GM19193 (cell line): Measurements from ENCODE around the gene OR4D10.

Experiments
- POLR2A ChIP-seq: IDR thresholded peaks from 4 replicates; pipeline ENCODE4 v1.6.1; 2011; ENCODE audit not compliant: insufficient read depth, insufficient read length; ENCODE audit errors: extremely low read depth

The OR4D10 gene

GRCh38 chr11:59473015-59473414 is at the start of gene OR4D10:
TSS of gene OR4D10 (plus strand) at chr11:59473315. CDS start at chr11:59477430, 4,115 bp downstream.
- TF ChIP-seq POLR2A, result no peak

- no peak for TF ChIP-seq POLR2A
Measured at GRCh38 chr11:59423835-59424234, 49.3 kb upstream of the OR4D10 start.

GRCh38 chr11:59425131-59425530 is 48.0 kb upstream of the OR4D10 start:
- TF ChIP-seq POLR2A, result no peak

- no peak for TF ChIP-seq POLR2A
Measured at GRCh38 chr11:59426361-59427067, 46.6 kb upstream of the OR4D10 start, which contains the start of gene OR5A2. TSS of gene OR5A2 (minus strand) at chr11:59426413. CDS start at chr11:59422953, 3,460 bp downstream.

- TF ChIP-seq POLR2A, result no peak
Measured at GRCh38 chr11:59427068-59427382, 46.1 kb upstream of the OR4D10 start.

- TF ChIP-seq POLR2A, result no peak
Measured at GRCh38 chr11:59429924-59430516, 43.1 kb upstream of the OR4D10 start.

GRCh38 chr11:59436169-59436568 is 36.9 kb upstream of the OR4D10 start, which contains the start of gene OR5A1:
TSS of gene OR5A1 (plus strand) at chr11:59436469. CDS start at chr11:59443169, 6,700 bp downstream.
- no peak for TF ChIP-seq POLR2A

- TF ChIP-seq POLR2A, result no peak
Measured at GRCh38 chr11:59437770-59438169, 35.3 kb upstream of the OR4D10 start.

- TF ChIP-seq POLR2A, result no peak
Measured at GRCh38 chr11:59448484-59448883, 24.6 kb upstream of the OR4D10 start.

GRCh38 chr11:59456661-59457060 is 16.5 kb upstream of the OR4D10 start, which contains the start of gene OR4D6:
TSS of gene OR4D6 (plus strand) at chr11:59456961. CDS start at chr11:59456961, 0 bp downstream.
- TF ChIP-seq POLR2A, result no peak

GRCh38 chr11:59459916-59460315 is 13.2 kb upstream of the OR4D10 start:
- no peak for TF ChIP-seq POLR2A

- no peak for TF ChIP-seq POLR2A
Measured at GRCh38 chr11:59463190-59463641, 9.9 kb upstream of the OR4D10 start.

GRCh38 chr11:59475176-59475575 is 2.1 kb downstream of the OR4D10 start:
- no peak for TF ChIP-seq POLR2A

- TF ChIP-seq POLR2A, result no peak
Measured at GRCh38 chr11:59479906-59480305, 6.8 kb downstream of the OR4D10 start.

- no peak for TF ChIP-seq POLR2A
Measured at GRCh38 chr11:59480359-59480758, 7.2 kb downstream of the OR4D10 start.

GRCh38 chr11:59501931-59502330 is 28.8 kb downstream of the OR4D10 start:
- no peak for TF ChIP-seq POLR2A
